HG02798 (cell line): ENCODE measurements around the gene COTL1.

ENCODE experiments used
- ATAC-seq: cut with Tn5 transposase; IDR thresholded peaks from one replicate; pipeline ENCODE4 v1.9.1; 2021; ENCODE audit warnings: mild to moderate bottlenecking; ENCODE audit not compliant: unreplicated experiment, poor library complexity

The COTL1 gene

DNA sequence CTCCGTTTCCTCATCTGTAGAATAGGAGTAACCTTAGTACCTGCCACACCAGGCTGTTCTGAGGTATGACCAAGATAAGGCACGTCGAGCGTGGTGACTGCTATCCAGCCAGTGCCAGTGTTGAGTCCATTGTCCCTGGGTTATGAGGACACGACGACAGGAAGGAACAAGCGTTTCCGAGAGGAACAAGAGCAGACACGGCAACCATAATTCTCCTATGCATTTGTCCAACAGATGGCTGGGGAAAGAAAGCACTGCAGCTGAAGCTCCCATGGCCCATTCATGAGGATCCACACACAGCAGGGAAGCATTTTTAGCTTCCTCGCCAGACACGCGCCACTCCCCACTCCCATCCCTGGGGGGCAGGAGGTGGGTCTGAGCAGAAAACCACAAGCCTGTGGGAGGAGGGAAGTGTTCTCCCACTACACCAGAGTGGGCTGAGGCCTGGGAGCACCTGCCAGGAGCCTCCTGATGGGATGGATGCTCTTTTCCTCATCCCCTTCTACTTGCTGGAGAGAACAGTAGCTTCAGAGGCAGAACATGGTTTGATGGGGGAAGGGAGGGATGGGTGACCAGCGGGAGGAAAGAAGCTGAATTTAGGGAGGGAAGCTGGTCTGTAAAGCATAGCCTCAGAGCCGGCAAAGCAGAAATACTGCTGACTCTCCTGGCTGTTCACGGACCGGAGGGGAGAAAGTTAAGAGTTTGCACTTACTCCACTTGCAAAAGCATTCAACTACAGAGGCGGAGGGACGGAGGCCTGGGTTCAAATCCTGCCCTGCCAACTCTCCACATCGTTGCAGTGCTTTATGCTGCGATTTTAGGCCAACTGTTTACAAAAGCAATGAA, 2.7 kb downstream of the COTL1 start:
- ATAC-seq: no peak

DNA sequence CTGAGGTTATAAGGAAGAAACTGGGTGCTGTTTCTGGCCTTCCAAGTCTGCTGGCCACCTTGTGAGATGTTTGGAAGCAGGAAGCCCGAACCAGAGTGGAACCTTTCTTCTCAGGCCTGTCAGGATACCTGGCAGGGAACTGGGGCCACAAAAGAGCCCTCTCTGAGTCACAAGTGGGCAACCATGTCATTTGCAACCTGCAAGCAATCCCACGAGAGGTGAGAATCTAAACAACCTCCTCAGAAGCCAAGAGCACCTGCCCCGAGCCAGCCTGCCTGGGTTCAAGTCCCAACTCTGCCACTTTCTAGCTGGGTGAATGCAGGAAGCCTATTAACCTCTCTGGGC, 3.3 kb downstream of the COTL1 start:
- ATAC-seq: no peak

DNA sequence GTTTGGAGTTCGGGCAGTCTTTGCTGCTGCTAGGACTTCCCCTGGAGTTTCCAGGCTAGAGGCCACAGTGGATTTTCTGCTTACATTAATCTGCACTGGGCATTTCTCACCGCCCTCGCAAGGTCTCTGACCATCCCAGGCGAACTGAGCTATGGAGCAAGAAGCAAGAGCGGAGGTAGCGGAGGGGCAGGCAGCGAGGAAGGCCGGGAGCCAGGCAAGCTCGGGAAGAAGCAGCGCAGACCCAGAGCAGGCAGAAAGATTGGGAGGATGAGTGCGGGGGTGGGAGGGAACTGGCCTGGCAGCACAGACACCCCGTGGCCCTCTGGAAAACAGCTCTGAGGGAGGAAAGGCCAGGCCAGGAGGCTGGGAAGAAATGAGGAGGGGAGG, 3.8 kb downstream of the COTL1 start:
- no peak for ATAC-seq

- no peak for ATAC-seq
These were observed 4.3 kb downstream of the COTL1 start for GRCh38 chr16:84613408-84614072.

DNA sequence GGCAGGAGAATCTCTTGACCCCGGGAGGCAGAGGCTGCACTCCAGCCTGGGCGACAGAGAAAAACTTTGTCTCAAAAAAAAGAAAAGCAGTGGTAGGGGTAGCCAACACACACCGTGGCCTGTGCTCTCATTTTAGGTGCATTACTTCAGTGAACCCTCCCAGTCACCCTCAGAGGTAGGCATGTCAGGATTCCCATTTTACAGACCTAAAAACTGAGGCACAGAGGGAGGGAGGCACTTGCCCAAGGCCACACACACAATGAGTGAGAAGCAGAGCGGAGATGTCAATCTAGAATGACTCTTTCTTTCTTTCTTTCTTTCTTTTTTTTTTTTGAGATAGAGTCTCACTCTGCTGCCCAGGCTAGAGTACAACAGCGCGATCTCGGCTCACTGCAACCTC, 5.2 kb downstream of the COTL1 start:
- no peak for ATAC-seq

GRCh38 chr16:84611041-84611440, 6.8 kb downstream of the COTL1 start:
- ATAC-seq: no peak

GRCh38 chr16:84610376-84610775, 7.5 kb downstream of the COTL1 start:
- ATAC-seq: no peak

DNA sequence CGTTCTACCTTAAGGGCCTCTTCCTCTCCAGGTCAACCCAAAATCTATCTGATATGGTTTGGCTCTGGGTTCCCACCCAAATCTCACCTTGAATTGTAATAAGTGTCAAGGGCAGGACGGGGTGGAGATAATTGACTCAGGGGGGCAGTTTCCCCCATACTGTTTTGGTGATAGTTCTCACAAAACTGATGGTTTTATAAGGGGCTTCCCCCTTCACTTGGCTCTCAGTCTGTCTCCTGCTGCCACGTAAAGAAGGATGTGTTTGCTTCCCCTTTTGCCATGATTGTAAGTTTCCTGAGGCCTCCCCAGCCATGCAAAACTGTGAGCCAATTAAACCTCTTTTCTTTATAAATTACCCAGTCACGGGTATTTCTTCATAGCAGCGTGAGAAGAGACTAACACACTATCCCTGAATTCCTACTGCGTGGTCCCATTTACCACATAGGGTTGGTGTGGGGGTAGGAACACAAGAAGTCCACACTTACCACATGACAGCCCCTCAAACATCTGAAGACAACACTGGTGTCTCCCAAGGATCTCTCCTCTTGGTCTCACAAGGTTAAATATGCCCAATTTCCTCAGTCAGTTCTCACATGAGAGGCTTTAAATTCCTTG, 8.2 kb downstream of the COTL1 start:
- ATAC-seq: no peak

DNA sequence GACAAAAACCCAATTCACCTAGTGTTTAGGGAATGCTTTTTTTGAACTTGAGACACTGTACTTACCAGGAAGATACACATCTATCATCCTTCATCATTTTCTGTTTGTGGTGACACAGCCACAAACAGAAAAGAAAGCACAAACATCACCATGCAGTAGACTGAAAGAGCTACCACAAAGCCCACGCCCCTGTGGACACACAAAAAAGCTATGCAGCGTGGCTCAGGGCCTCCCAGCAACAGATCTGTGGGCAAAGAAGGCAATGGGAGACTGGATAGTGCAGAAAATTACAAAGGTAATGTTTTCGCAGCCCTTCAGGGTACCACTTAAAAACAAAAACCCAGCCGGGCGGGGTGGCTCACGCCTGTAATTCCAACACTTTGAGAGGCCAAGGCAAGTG, 9.6 kb downstream of the COTL1 start:
- no peak for ATAC-seq

DNA sequence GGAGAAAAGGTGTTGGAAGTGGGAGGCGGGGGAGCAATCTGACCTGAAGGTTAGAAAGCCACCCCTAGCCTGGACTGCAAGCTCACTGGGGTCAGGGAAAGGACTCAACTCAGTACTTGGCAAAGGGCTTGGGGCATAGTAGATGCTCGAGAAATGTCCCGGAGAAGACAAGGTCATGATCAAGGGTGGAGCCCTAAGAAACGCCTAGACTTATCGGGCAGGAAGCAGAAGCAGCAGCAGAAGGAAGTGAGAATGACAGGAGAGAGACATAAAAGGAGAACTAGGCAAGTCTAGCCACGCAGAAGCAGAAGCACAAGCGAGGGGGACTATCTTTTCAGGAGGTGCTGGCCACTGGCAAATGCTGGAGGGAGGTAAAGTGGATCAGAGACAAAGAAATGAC, 10.2 kb downstream of the COTL1 start:
- ATAC-seq: peak; percentile 60

- no peak for ATAC-seq
These were observed 10.8 kb downstream of the COTL1 start for GRCh38 chr16:84607061-84607460.

GRCh38 chr16:84606081-84606875, 11.6 kb downstream of the COTL1 start:
- ATAC-seq: no peak

- ATAC-seq: no peak
These were observed 12.5 kb downstream of the COTL1 start for GRCh38 chr16:84605339-84605848.

- no peak for ATAC-seq
These were observed 13.3 kb downstream of the COTL1 start for GRCh38 chr16:84604477-84605013.

DNA sequence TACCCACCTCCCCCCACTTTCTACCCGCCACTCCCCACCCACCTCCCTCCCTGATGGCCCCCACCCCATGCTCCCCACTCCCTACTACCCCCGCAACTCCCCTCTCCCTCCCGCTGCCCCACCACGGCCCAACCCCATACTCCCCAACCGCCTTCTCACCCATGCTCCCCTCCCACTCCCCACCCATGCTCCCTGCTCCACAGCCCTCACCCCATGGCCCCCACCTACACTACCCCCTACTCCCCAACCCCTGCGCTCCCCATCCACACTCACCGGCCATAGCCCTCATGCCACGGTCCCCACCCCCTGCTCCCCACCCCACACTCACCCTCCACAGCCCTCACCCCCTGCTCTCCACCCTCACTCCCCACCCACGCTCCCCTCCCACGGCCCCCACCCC, 13.9 kb downstream of the COTL1 start:
- no peak for ATAC-seq

- ATAC-seq: no peak
These were observed 14.6 kb downstream of the COTL1 start for GRCh38 chr16:84603140-84603816.

DNA sequence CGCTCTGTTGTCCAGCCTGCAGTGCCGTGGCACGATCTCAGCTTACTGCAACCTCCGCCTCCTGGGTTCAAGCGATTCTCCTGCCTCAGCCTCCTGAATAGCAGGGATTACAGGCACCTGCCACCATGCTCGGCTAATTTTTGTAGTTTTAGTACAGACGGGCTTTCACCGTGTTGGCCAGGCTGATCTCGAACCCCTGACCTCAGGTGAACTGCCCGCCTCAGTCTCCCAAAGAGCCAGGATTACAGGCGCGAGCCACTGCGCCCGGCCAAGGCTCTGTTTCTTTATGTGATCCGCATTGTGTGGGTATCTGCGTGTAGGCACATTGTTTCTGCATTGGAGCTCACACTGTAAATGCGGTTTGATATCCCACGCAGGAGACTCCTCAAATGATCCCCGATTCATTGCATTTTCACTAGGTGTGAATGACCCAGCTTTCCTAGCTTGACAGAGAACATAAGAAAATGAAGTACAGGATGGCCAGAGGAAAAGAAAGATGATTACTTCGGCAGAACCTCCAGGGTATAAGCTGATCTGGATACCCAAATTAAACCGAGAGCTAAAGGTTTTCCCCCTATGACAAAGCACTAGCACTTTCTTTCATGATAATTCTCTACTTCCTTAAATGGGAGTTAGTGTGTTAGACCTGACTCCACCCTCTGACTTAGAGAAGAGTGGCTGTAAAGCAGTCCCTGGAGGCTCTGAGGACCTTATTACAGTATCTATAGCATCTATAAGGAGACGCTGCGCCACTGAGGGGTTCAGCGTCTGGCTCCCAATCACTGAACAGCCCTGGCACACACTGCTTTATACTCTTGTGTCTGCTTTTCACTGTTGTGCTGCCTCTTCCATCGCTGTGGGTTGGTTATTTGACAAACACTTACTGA, 17.3 kb downstream of the COTL1 start:
- ATAC-seq: peak; percentile 66

DNA sequence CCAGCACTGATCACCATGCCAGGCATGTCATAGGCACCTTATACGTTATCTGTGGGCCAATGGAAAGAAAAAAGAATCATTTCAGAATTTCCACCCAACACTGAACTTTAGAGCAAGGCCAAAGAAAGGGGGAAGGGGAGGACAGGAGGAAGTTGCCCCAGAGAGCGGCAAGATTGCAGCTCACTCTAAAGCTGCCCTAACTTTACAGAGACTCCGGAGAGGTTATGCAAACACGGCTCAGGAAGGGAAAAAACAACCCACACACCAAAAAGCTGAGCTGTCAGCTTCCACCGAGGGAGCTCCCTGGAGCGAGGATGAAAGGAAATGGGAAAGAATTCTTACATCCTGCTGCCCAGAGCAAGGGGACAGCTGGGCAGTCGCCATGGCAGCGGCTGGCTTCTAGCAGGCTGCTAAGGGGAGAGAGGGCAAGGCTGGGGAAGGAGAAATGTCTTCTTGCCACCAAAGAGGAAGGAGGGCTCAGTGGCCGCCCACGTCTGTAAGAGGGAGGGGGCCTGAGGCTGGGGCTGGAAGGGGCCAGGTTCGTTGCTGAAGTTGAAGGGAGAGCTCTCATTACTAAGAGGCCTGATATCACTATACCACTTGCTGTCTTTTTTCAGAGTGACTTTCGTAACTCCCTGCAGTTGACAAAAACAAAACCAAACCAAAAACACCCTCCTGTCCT, 18.2 kb downstream of the COTL1 start:
- ATAC-seq: peak; percentile 43
